ENCODE data around the gene HOXD8.

HOXD8 gene

DNA sequence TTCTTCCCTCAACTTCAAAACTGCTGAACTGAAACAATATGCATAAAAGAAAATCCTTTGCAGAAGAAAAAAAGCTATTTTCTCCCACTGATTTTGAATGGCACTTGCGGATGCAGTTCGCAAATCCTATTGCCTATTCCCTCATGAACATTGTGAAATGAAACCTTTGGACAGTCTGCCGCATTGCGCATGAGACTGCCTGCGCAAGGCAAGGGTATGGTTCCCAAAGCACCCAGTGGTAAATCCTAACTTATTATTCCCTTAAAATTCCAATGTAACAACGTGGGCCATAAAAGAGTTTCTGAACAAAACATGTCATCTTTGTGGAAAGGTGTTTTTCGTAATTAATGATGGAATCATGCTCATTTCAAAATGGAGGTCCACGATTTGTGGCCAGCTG, 8.4 kb downstream of the HOXD8 start:
- no peak for DNase-seq (ENCODE audit: extremely low spot score)
- no peak for TF ChIP-seq FOXM1 (IDR thresholded peaks at IDR 0.05; ENCODE audit: borderline replicate concordance)
- TF ChIP-seq HDGF (IDR thresholded peaks at IDR 0.05; ENCODE audit: borderline replicate concordance), result no peak
- TF ChIP-seq TARDBP (IDR thresholded peaks at IDR 0.05), result no peak
- no peak for TF ChIP-seq FOXA1 (IDR thresholded peaks at IDR 0.05)
- no peak for TF ChIP-seq LEF1 (IDR thresholded peaks at IDR 0.05; ENCODE audit: borderline replicate concordance)
- ChIA-PET CTCF (no interaction called here), POLR2A (interaction anchor here (0.6 to 2.9 kb wide), 2 partner anchors 131 to 317 kb away, joined by 3 to 12 read pairs; partner anchors contain the start of gene MTX2)

DNA sequence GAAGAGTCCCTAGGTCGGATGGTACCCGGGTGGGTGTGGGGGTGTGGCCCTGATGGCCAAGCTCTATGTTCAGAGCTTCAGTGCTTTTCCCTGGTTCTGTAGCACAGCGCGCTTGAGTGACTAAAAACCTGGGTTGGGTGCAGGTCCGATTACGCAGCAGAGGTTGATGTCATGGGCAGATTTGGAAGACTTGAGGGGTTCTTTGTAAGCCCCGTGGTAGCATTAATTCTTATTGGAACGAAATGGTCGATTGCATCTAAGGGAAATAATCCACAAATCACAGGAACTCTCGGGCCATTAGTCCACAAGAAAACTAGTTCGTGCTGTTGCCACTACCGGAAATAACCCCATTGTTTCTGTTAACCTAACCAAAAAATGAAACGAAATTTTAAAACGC, 9.0 kb downstream of the HOXD8 start:
- ChIA-PET CTCF (interaction anchor here (2.9 kb wide), 1 partner anchor 317 kb away, joined by 26 read pairs; no protein-coding TSS in a partner anchor), POLR2A (interaction anchor here (1.0 to 1.2 kb wide), 2 partner anchors 8 to 37 kb away, joined by 3 to 5 read pairs; no protein-coding TSS in a partner anchor)
- no peak for TF ChIP-seq FOXA1 (IDR thresholded peaks at IDR 0.05)
- TF ChIP-seq CTBP1 (IDR thresholded peaks at IDR 0.05; ENCODE audit: borderline replicate concordance), result no peak
- TF ChIP-seq ZNF384 (IDR thresholded peaks at IDR 0.05), result no peak
- TF ChIP-seq SP1 (IDR thresholded peaks at IDR 0.05), result no peak
- TF ChIP-seq LEF1 (IDR thresholded peaks at IDR 0.05; ENCODE audit: borderline replicate concordance), result no peak
- TF ChIP-seq NFRKB (IDR thresholded peaks at IDR 0.05), result no peak
- no peak for TF ChIP-seq FOXK2 (IDR thresholded peaks at IDR 0.05)
- no peak for TF ChIP-seq ELF4 (IDR thresholded peaks at IDR 0.05)
- no peak for TF ChIP-seq BHLHE40 (IDR thresholded peaks at IDR 0.05; ENCODE audit: borderline replicate concordance)
- TF ChIP-seq FOXM1 (IDR thresholded peaks at IDR 0.05; ENCODE audit: borderline replicate concordance), result no peak
- no peak for TF ChIP-seq TARDBP (IDR thresholded peaks at IDR 0.05)
- TF ChIP-seq, protein P1, sequence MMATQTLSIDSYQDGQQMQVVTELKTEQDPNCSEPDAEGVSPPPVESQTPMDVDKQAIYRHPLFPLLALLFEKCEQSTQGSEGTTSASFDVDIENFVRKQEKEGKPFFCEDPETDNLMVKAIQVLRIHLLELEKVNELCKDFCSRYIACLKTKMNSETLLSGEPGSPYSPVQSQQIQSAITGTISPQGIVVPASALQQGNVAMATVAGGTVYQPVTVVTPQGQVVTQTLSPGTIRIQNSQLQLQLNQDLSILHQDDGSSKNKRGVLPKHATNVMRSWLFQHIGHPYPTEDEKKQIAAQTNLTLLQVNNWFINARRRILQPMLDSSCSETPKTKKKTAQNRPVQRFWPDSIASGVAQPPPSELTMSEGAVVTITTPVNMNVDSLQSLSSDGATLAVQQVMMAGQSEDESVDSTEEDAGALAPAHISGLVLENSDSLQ (IDR thresholded peaks at IDR 0.05), result no peak
- no peak for TF ChIP-seq ARNT (IDR thresholded peaks at IDR 0.05)
- no peak for TF ChIP-seq SUZ12 (IDR thresholded peaks at IDR 0.05)
- TF ChIP-seq HDGF (IDR thresholded peaks at IDR 0.05; ENCODE audit: borderline replicate concordance), result no peak
- TF ChIP-seq L3MBTL2 (conservative IDR thresholded peaks at IDR 0.05), result no peak
- no peak for DNase-seq (ENCODE audit: extremely low spot score)

- TF ChIP-seq, protein P1 (IDR thresholded peaks at IDR 0.05), result no peak
- TF ChIP-seq BHLHE40 (IDR thresholded peaks at IDR 0.05; ENCODE audit: borderline replicate concordance) (no peak), L3MBTL2 (conservative IDR thresholded peaks at IDR 0.05) (no peak), HDGF (IDR thresholded peaks at IDR 0.05; ENCODE audit: borderline replicate concordance) (no peak), FOXK2 (IDR thresholded peaks at IDR 0.05) (no peak), LEF1 (IDR thresholded peaks at IDR 0.05; ENCODE audit: borderline replicate concordance) (no peak), ZNF384 (IDR thresholded peaks at IDR 0.05) (no peak), SUZ12 (IDR thresholded peaks at IDR 0.05) (no peak), NFRKB (IDR thresholded peaks at IDR 0.05) (no peak), ELF4 (IDR thresholded peaks at IDR 0.05) (no peak), FOXA1 (IDR thresholded peaks at IDR 0.05) (no peak), FOXM1 (IDR thresholded peaks at IDR 0.05; ENCODE audit: borderline replicate concordance) (no peak), TARDBP (IDR thresholded peaks at IDR 0.05) (no peak)
- DNase-seq (ENCODE audit: extremely low spot score), result no peak
- ChIA-PET POLR2A (interaction anchor here (1.0 to 1.2 kb wide), 3 partner anchors 8 to 498 kb away, joined by 3 to 5 read pairs (median 3); no protein-coding TSS in a partner anchor), CTCF (interaction anchor here (0.8 to 2.9 kb wide), 6 partner anchors 12 to 512 kb away, joined by 3 to 26 read pairs (median 12); no protein-coding TSS in a partner anchor)
Measured at GRCh38 chr2:176138923-176139660, 9.6 kb downstream of the HOXD8 start.

- POLR2A ChIA-PET, result interaction anchor here (1.2 to 1.8 kb wide), 4 partner anchors 9 to 497 kb away, joined by 3 to 13 read pairs (median 5); no protein-coding TSS in a partner anchor
- TF ChIP-seq FOXA1 (IDR thresholded peaks at IDR 0.05), result no peak
- TF ChIP-seq LEF1 (IDR thresholded peaks at IDR 0.05; ENCODE audit: borderline replicate concordance), result no peak
- TF ChIP-seq ELF4 (IDR thresholded peaks at IDR 0.05), result no peak
- TF ChIP-seq ZNF384 (IDR thresholded peaks at IDR 0.05), result no peak
- TF ChIP-seq FOXM1 (IDR thresholded peaks at IDR 0.05; ENCODE audit: borderline replicate concordance), result no peak
- no peak for TF ChIP-seq TARDBP (IDR thresholded peaks at IDR 0.05)
- TF ChIP-seq SP1 (IDR thresholded peaks at IDR 0.05), result no peak
- no peak for TF ChIP-seq SUZ12 (IDR thresholded peaks at IDR 0.05)
- TF ChIP-seq BHLHE40 (IDR thresholded peaks at IDR 0.05; ENCODE audit: borderline replicate concordance), result no peak
- TF ChIP-seq CTBP1 (IDR thresholded peaks at IDR 0.05; ENCODE audit: borderline replicate concordance), result no peak
- TF ChIP-seq ARNT (IDR thresholded peaks at IDR 0.05), result no peak
- no peak for TF ChIP-seq FOXK2 (IDR thresholded peaks at IDR 0.05)
- TF ChIP-seq HDGF (IDR thresholded peaks at IDR 0.05; ENCODE audit: borderline replicate concordance), result no peak
- no peak for TF ChIP-seq L3MBTL2 (conservative IDR thresholded peaks at IDR 0.05)
- no peak for TF ChIP-seq NFRKB (IDR thresholded peaks at IDR 0.05)
- TF ChIP-seq, protein P1 (IDR thresholded peaks at IDR 0.05), result no peak
- CTCF ChIA-PET, result interaction anchor here (0.6 to 2.9 kb wide), 26 partner anchors 8 to 1009 kb away, joined by 3 to 26 read pairs (median 4); partner anchors contain the start of gene MTX2
- DNase-seq (ENCODE audit: extremely low spot score), result no peak
Measured at GRCh38 chr2:176139661-176140512, 10.4 kb downstream of the HOXD8 start.
